ENCODE data around the gene CLVS2.

The CLVS2 gene

GRCh38 chr6:122995921-122996793 is at the start of gene CLVS2:
TSS of gene CLVS2 (plus strand) at chr6:122996235. CDS start at chr6:122997778, 1,543 bp downstream.
- peak; percentile 3 for DNase-seq (ENCODE audit: low read depth)

GRCh38 chr6:122947355-122947754 is 48.7 kb upstream of the CLVS2 start:
- DNase-seq (ENCODE audit: low read depth), result no peak

GRCh38 chr6:122953766-122954165 is 42.3 kb upstream of the CLVS2 start:
- no peak for DNase-seq (ENCODE audit: low read depth)

- DNase-seq (ENCODE audit: low read depth), result no peak
These were observed 39.7 kb upstream of the CLVS2 start for GRCh38 chr6:122956376-122956775.

GRCh38 chr6:122962000-122962624 is 33.9 kb upstream of the CLVS2 start:
- no peak for DNase-seq (ENCODE audit: low read depth)

- no peak for DNase-seq (ENCODE audit: low read depth)
These were observed 26.0 kb upstream of the CLVS2 start for GRCh38 chr6:122969999-122970533.

GRCh38 chr6:122977180-122977579 is 18.9 kb upstream of the CLVS2 start:
- no peak for DNase-seq (ENCODE audit: low read depth)

GRCh38 chr6:122984393-122984792 is 11.6 kb upstream of the CLVS2 start:
- DNase-seq (ENCODE audit: low read depth), result no peak

- no peak for DNase-seq (ENCODE audit: low read depth)
These were observed 1.8 kb upstream of the CLVS2 start for GRCh38 chr6:122994256-122994655.

- DNase-seq (ENCODE audit: low read depth), result no peak
These were observed 915 bp downstream of the CLVS2 start for GRCh38 chr6:122996794-122997505.

- DNase-seq (ENCODE audit: low read depth), result no peak
These were observed 1.6 kb downstream of the CLVS2 start for GRCh38 chr6:122997541-122998150.

GRCh38 chr6:122998403-122998975 is 2.5 kb downstream of the CLVS2 start:
- DNase-seq (ENCODE audit: low read depth), result no peak

- no peak for DNase-seq (ENCODE audit: low read depth)
These were observed 4.3 kb downstream of the CLVS2 start for GRCh38 chr6:123000244-123000770.

GRCh38 chr6:123001540-123001939 is 5.5 kb downstream of the CLVS2 start:
- DNase-seq (ENCODE audit: low read depth), result no peak

- DNase-seq (ENCODE audit: low read depth), result no peak
These were observed 11.8 kb downstream of the CLVS2 start for GRCh38 chr6:123007885-123008284.

- no peak for DNase-seq (ENCODE audit: low read depth)
These were observed 13.0 kb downstream of the CLVS2 start for GRCh38 chr6:123009059-123009458.

GRCh38 chr6:123014835-123015234 is 18.8 kb downstream of the CLVS2 start:
- no peak for DNase-seq (ENCODE audit: low read depth)

- DNase-seq (ENCODE audit: low read depth), result no peak
These were observed 20.5 kb downstream of the CLVS2 start for GRCh38 chr6:123016431-123017103.

- DNase-seq (ENCODE audit: low read depth), result no peak
These were observed 21.2 kb downstream of the CLVS2 start for GRCh38 chr6:123017104-123017682.

- DNase-seq (ENCODE audit: low read depth), result no peak
These were observed 26.9 kb downstream of the CLVS2 start for GRCh38 chr6:123022975-123023374.

GRCh38 chr6:123024976-123025375 is 28.9 kb downstream of the CLVS2 start:
- no peak for DNase-seq (ENCODE audit: low read depth)

Measured in stromal cell of bone marrow (primary cell).